Astrocyte of the cerebellum (primary cell): ENCODE measurements around the gene SCRN2.

Source experiments
- DNase-seq: peaks from one replicate; pipeline ENCODE4 v3.0.0-alpha.2; 2011; ENCODE audit warnings: low read depth
- H3K4me3 ChIP-seq: 2 replicates; pipeline ENCODE4 v1.5.1; 2011; ENCODE audit warnings: mild to moderate bottlenecking, low read depth, low read length, moderate library complexity
- CTCF ChIP-seq: IDR thresholded peaks from 2 replicates; pipeline ENCODE4 v1.5.1; 2012; ENCODE audit warnings: low read length, low read depth, moderate library complexity, mild to moderate bottlenecking; ENCODE audit errors: missing control alignments
- in situ Hi-C: cut with HindIII; loops from 2 replicates; pipeline ENCODE4 v1.10.0; 2017; ENCODE audit warnings: low sequenced_read_pairs

The SCRN2 gene

GRCh38 chr17:47801906-47802305, 39.2 kb downstream of the SCRN2 start:
- TF ChIP-seq CTCF: no peak
- no peak overlapping the region for H3K4me3 ChIP-seq
- in situ Hi-C loops: no loop called here
- no peak for DNase-seq

DNA sequence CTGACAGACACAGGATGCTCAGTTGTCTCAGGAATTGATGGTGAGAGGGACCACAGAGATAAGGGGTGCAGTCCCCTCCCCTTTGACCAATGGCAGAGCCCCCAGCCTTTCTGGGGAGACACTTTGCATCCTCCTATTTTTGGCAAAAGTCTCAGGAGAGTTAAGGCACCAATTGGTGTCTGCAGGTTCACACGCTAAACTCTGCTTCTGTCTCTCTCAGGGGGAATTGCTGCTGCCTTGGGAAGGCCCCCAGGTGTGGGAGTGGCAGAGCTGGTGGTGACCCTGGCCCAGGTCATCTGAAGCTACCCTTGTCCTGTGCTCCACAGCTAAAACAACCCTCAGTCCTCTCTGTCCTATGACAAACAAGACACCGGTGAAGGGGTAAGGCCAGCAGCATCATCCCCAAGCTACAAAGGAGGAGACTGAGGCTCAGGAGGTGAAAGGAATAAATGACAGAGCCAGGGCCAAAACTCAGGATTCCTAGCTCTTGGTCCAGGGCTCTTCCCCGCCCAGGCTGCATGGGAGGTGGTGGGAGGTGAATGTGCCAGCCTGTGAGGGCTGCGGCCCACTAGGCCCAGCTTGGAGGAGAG, 39.8 kb downstream of the SCRN2 start:
- no peak overlapping the region for H3K4me3 ChIP-seq
- in situ Hi-C loops: no loop called here
- DNase-seq: no peak
- TF ChIP-seq CTCF: no peak

- in situ Hi-C loops: no loop called here
- no peak for DNase-seq
- no peak for TF ChIP-seq CTCF
- H3K4me3 ChIP-seq: no peak overlapping the region
Measured at GRCh38 chr17:47800686-47801085, 40.4 kb downstream of the SCRN2 start.

- no peak for TF ChIP-seq CTCF
- no peak for DNase-seq
- no peak overlapping the region for H3K4me3 ChIP-seq
- in situ Hi-C loops: no loop called here
Measured at GRCh38 chr17:47797797-47798196, 43.3 kb downstream of the SCRN2 start.

- no peak overlapping the region for H3K4me3 ChIP-seq
- in situ Hi-C loops: no loop called here
- no peak for DNase-seq
- TF ChIP-seq CTCF: no peak
Measured at GRCh38 chr17:47792979-47793378, 48.1 kb downstream of the SCRN2 start.

DNA sequence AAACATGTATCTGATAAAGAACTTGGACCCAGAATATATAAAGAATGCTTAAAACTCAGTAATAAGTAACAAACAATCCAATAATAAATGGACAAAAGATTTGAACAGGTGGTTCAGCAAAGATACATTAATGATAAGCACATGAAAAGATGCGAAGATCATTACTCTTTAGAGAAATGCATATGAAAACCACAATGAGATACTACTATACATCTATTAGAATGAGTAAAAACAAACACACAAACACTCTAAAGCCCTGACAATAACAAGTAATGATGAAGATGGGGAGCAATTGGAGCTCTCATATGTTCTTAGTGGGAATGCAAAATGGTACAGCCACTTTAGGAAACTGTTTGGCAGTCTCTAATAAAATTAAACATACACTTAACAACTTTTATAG, 48.6 kb downstream of the SCRN2 start:
- DNase-seq: no peak

More for the DNA sequence above, 48.6 kb downstream of the SCRN2 start:
- TF ChIP-seq CTCF: no peak
- no peak overlapping the region for H3K4me3 ChIP-seq
- in situ Hi-C loops: no loop called here
